Transverse colon (tissue), 4 donors: ENCODE results near the gene INSC. TPM values are rescaled to one million over a fixed set of nuclear protein-coding genes. Genes with fewer than 3 reads are reported as not detected.
A peak's percentile ranks its signal among the peaks of the same experiment; 100 is the strongest.

Experiments
- DNase-seq: peaks from one replicate; pipeline ENCODE4 v3.0.0-alpha.2; 2019
- H3K27ac ChIP-seq, 4 donors: fragments of 200-600 bp; sonication (generic); 2 replicates each; pipeline ENCODE4 v1.5.1; 2016 to 2018; ENCODE audit warnings: inconsistent platforms in 4 of 4
- H3K27me3 ChIP-seq: fragments of 200-600 bp; sonication (generic); 2 replicates; pipeline ENCODE4 v1.5.1; 2017; ENCODE audit warnings: inconsistent platforms
- H3K36me3 ChIP-seq, 4 donors: fragments of 200-600 bp; sonication (generic); 2 replicates each; pipeline ENCODE4 v1.5.1; 2017 to 2019; ENCODE audit warnings: inconsistent platforms in 4 of 4
- H3K4me1 ChIP-seq, 4 donors: fragments of 200-600 bp; sonication (generic); 2 replicates each; pipeline ENCODE4 v1.5.1; 2017 to 2020; ENCODE audit warnings: inconsistent platforms in 4 of 4
- H3K4me3 ChIP-seq, 4 donors: fragments of 200-600 bp; sonication (generic); 1 replicate in 1 of 4; 2 replicates in 3 of 4; pipeline versions ENCODE4 v1.5.1 to v1.6.1; 2017 to 2019; ENCODE audit warnings: inconsistent platforms in 4 of 4
- H3K9me3 ChIP-seq, 2 donors: fragments of 200-600 bp; sonication (generic); 2 replicates each; pipeline ENCODE4 v1.5.1; 2017 to 2019; ENCODE audit warnings: inconsistent platforms in 2 of 2
- CTCF ChIP-seq, 5 experiments: fragments of 200-600 bp in 3 of 5; fragments of 450-650 bp in 2 of 5; sonication (generic) in 3 of 5; IDR thresholded peaks; 1 replicate in 2 of 5; 2 replicates in 3 of 5; pipeline ENCODE4 v1.5.1; 2016 to 2017; ENCODE audit warnings: antibody characterized with exemption in 5 of 5, inconsistent platforms in 3 of 5, mild to moderate bottlenecking in 2 of 5, moderate library complexity in 1 of 5
- EP300 ChIP-seq: sonication (generic); formaldehyde crosslinking; IDR thresholded peaks from one replicate; pipeline ENCODE4 v1.6.1; 2017; ENCODE audit warnings: antibody characterized with exemption, low read depth
- POLR2A ChIP-seq: fragments of 450-650 bp; IDR thresholded peaks from one replicate; pipeline ENCODE4 v1.6.1; 2016; ENCODE audit warnings: antibody characterized with exemption, mild to moderate bottlenecking, moderate library complexity
- POLR2AphosphoS5 ChIP-seq, 3 donors: sonication (generic); formaldehyde crosslinking; IDR thresholded peaks; one replicate each; pipeline ENCODE4 v1.6.1; 2016; ENCODE audit warnings: antibody characterized with exemption in 3 of 3
- WGBS, 2 donors: methylation state at CpG; one replicate each; pipeline ENCODE4 v1.1.5; 2018; ENCODE audit warnings: low coverage in 1 of 2; 5-methylcytosine and 5-hydroxymethylcytosine counted together
- in situ Hi-C, 4 donors: fragments of 200-750 bp; cut with MboI; loops; one replicate each; pipeline versions ENCODE4 v1.15.0 to v1.15.1; 2017; ENCODE audit warnings: low sequenced_read_pairs in 3 of 4, low pct_ligation_motif_present in 1 of 4, low pct_unique_long_range_greater_than_20kb in 1 of 4
- intact Hi-C: fragments of 100-400 bp; cut with DNase I; formaldehyde crosslinking; loops from one replicate; pipeline ENCODE4 v1.15.1; 2023; ENCODE audit warnings: low total_unique reads
- total RNA-seq, 4 donors: library from RNA; depleted of rRNA; stranded (reverse); fragments of >200 nt; gene quantifications; one replicate each; pipeline ENCODE4 v1.1.0, GENCODE V29; 2016

INSC gene
- total RNA-seq, 4 donors from 2014 or later = 0.60 to 1.9 (median 1.3) TPM

GRCh38 chr11:15157181-15157580 lies 42.5 kb downstream of the INSC start:
- no peak for DNase-seq
- no peaks in the 10 kb centered on the region for H3K36me3 ChIP-seq
- H3K4me3 ChIP-seq = no peak overlapping the region
- H3K27ac ChIP-seq = no peak overlapping the region
- intact Hi-C loops = loop anchor here (1.0 kb wide), 1 partner anchor 28 kb away; no protein-coding TSS in a partner anchor
- H3K9me3 ChIP-seq = no peaks in the 10 kb centered on the region
- H3K4me1 ChIP-seq = peaks cover 0 to 8% (median 7%) of the 10 kb centered on the region in 4 donors
- WGBS, 2 donors = 81% methylated on average over 3 of the region's 3 CpGs; no CpG with 5 or more reads in 1 of the 2 donors
- TF ChIP-seq POLR2AphosphoS5 (IDR thresholded peaks at IDR 0.05) (no peak), EP300 (no peak), POLR2A (no peak), CTCF (IDR thresholded peaks at IDR 0.05) (no peak)
- H3K27me3 ChIP-seq = no peaks in the 10 kb centered on the region
- in situ Hi-C loops = no loop called here

- Histone ChIP-seq H3K36me3 (no peaks in the 10 kb centered on the region), H3K27me3 (no peaks in the 10 kb centered on the region), H3K27ac (peak overlapping the region in 3 of 4 donors; percentile 4 to 14 (median 13)), H3K9me3 (no peaks in the 10 kb centered on the region), H3K4me3 (no peak overlapping the region), H3K4me1 (peaks cover 0 to 8% (median 7%) of the 10 kb centered on the region in 4 donors)
- WGBS, 2 donors = 39 to 75% methylated on average over 3 to 6 of the region's 6 CpGs
- intact Hi-C loops = loop anchor here (1.0 kb wide), 1 partner anchor 28 kb away; no protein-coding TSS in a partner anchor
- TF ChIP-seq CTCF (IDR thresholded peaks at IDR 0.05) = no peak
- no peak for TF ChIP-seq POLR2AphosphoS5 (IDR thresholded peaks at IDR 0.05)
- TF ChIP-seq EP300 = no peak
- TF ChIP-seq POLR2A = no peak
- in situ Hi-C loops = no loop called here
- DNase-seq = no peak
Observed at GRCh38 chr11:15157606-15158137, 42.9 kb downstream of the INSC start.

GRCh38 chr11:15158351-15159015 lies 43.8 kb downstream of the INSC start:
- no peak for DNase-seq
- in situ Hi-C loops = no loop called here
- TF ChIP-seq CTCF (IDR thresholded peaks at IDR 0.05) (no peak), POLR2A (no peak), EP300 (no peak), POLR2AphosphoS5 (IDR thresholded peaks at IDR 0.05) (no peak)
- no peak overlapping the region for H3K4me3 ChIP-seq
- no peaks in the 10 kb centered on the region for H3K27me3 ChIP-seq
- H3K36me3 ChIP-seq = no peaks in the 10 kb centered on the region
- no peaks in the 10 kb centered on the region for H3K9me3 ChIP-seq
- 45 to 50% methylated on average over 2 to 3 of the region's 3 CpGs for WGBS, 2 donors
- H3K27ac ChIP-seq = peak overlapping the region in 3 of 4 donors; percentile 4 to 14 (median 13)
- intact Hi-C loops = no loop called here
- H3K4me1 ChIP-seq = peaks cover 0 to 8% (median 7%) of the 10 kb centered on the region in 4 donors

- H3K27me3 ChIP-seq = no peaks in the 10 kb centered on the region
- no peak for TF ChIP-seq EP300
- peak; percentile 29 to 45 (median 39) for TF ChIP-seq CTCF (IDR thresholded peaks at IDR 0.05)
- in situ Hi-C loops (no loop called here), intact Hi-C loops (no loop called here)
- no peaks in the 10 kb centered on the region for H3K9me3 ChIP-seq
- H3K27ac ChIP-seq = peak overlapping the region in 1 of 4 donors; percentile 4
- no peak for DNase-seq
- H3K4me3 ChIP-seq = no peak overlapping the region
- WGBS, 2 donors = 25 to 56% methylated on average over 1 to 2 of the region's 2 CpGs
- no peaks in the 10 kb centered on the region for H3K36me3 ChIP-seq
- H3K4me1 ChIP-seq = peaks cover 0 to 8% (median 7%) of the 10 kb centered on the region in 4 donors
Observed at GRCh38 chr11:15159085-15159484, 44.4 kb downstream of the INSC start.
